Adrenal gland (tissue), 5 donors: Measurements from ENCODE around the gene PPM1D.

Experiments
- POLR2A ChIP-seq, 2 donors: fragments of 450-650 bp; IDR thresholded peaks; one replicate each; pipeline ENCODE4 v1.6.1; 2017; ENCODE audit warnings: antibody characterized with exemption in 2 of 2, mild to moderate bottlenecking in 2 of 2, moderate library complexity in 1 of 2
- TF ChIP-seq, protein P1 (sequence below), 6 experiments: fragments of 450-650 bp in 4 of 6; fragments of 200-600 bp in 2 of 6; sonication (generic) in 1 of 6; IDR thresholded peaks; 1 replicate in 5 of 6; 2 replicates in 1 of 6; pipeline versions ENCODE4 v1.5.1 to v1.8.0; 2016 to 2021; ENCODE audit warnings: antibody characterized with exemption in 6 of 6, mild to moderate bottlenecking in 2 of 6, moderate library complexity in 1 of 6
- donor health status: DM: no; HTN: no; CAD: no.

DNA sequence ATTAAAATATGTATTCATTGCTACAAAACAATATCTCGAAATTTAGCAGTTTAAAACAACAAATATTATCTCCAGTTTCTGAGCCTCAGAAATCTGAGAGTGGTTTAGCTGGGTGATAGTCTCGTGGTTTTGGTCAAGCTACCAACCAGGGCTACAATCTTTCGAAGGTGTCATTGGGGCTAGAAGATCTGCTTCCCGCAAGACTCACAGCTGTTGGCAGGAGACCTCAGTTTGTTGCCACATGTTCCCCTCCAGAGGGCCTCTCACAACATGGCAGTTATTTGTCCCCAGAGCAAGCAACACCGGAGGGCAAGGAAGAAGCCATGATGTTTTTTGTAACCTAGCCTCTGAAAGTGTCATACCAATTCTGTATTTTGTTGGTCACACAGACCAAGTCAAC, 65.6 kb downstream of the PPM1D start:
- TF ChIP-seq, protein P1, sequence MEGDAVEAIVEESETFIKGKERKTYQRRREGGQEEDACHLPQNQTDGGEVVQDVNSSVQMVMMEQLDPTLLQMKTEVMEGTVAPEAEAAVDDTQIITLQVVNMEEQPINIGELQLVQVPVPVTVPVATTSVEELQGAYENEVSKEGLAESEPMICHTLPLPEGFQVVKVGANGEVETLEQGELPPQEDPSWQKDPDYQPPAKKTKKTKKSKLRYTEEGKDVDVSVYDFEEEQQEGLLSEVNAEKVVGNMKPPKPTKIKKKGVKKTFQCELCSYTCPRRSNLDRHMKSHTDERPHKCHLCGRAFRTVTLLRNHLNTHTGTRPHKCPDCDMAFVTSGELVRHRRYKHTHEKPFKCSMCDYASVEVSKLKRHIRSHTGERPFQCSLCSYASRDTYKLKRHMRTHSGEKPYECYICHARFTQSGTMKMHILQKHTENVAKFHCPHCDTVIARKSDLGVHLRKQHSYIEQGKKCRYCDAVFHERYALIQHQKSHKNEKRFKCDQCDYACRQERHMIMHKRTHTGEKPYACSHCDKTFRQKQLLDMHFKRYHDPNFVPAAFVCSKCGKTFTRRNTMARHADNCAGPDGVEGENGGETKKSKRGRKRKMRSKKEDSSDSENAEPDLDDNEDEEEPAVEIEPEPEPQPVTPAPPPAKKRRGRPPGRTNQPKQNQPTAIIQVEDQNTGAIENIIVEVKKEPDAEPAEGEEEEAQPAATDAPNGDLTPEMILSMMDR (IDR thresholded peaks at IDR 0.05), result no peak
- TF ChIP-seq POLR2A (IDR thresholded peaks at IDR 0.05), result no peak
